ENCODE results near the gene KCNJ10.

GRCh38 chr1:159992161-159992560 lies 77.8 kb downstream of the KCNJ10 start:
- TF ChIP-seq, protein P1, sequence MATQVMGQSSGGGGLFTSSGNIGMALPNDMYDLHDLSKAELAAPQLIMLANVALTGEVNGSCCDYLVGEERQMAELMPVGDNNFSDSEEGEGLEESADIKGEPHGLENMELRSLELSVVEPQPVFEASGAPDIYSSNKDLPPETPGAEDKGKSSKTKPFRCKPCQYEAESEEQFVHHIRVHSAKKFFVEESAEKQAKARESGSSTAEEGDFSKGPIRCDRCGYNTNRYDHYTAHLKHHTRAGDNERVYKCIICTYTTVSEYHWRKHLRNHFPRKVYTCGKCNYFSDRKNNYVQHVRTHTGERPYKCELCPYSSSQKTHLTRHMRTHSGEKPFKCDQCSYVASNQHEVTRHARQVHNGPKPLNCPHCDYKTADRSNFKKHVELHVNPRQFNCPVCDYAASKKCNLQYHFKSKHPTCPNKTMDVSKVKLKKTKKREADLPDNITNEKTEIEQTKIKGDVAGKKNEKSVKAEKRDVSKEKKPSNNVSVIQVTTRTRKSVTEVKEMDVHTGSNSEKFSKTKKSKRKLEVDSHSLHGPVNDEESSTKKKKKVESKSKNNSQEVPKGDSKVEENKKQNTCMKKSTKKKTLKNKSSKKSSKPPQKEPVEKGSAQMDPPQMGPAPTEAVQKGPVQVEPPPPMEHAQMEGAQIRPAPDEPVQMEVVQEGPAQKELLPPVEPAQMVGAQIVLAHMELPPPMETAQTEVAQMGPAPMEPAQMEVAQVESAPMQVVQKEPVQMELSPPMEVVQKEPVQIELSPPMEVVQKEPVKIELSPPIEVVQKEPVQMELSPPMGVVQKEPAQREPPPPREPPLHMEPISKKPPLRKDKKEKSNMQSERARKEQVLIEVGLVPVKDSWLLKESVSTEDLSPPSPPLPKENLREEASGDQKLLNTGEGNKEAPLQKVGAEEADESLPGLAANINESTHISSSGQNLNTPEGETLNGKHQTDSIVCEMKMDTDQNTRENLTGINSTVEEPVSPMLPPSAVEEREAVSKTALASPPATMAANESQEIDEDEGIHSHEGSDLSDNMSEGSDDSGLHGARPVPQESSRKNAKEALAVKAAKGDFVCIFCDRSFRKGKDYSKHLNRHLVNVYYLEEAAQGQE (tag by site-specific recombination; IDR thresholded peaks at IDR 0.05) = no peak
- no peak for TF ChIP-seq REPIN1 (tag by site-specific recombination; IDR thresholded peaks at IDR 0.05; ENCODE audit: low read depth)
- TF ChIP-seq GLI4 (tag by site-specific recombination; IDR thresholded peaks at IDR 0.05) = no peak
